ENCODE data around the gene ANKRD11.

Gene ANKRD11

GRCh38 chr16:89490439-89491237, at the start of gene ANKRD11:
ANKRD11 (minus strand) TSS chr16:89490561; CDS start chr16:89317019, 173,542 bp downstream.
- DNase-seq: peak; percentile 97

- DNase-seq: no peak
These were observed 47.9 kb upstream of the ANKRD11 start for GRCh38 chr16:89538286-89538685.

GRCh38 chr16:89537549-89537925, 47.2 kb upstream of the ANKRD11 start:
- DNase-seq: no peak

- DNase-seq: no peak
These were observed 46.7 kb upstream of the ANKRD11 start for GRCh38 chr16:89536886-89537548.

- no peak for DNase-seq
These were observed 46.0 kb upstream of the ANKRD11 start for GRCh38 chr16:89536371-89536770.

GRCh38 chr16:89534252-89534756, 43.9 kb upstream of the ANKRD11 start:
- no peak for DNase-seq

GRCh38 chr16:89531821-89532526, 41.6 kb upstream of the ANKRD11 start:
- DNase-seq: no peak

- DNase-seq: no peak
These were observed 40.3 kb upstream of the ANKRD11 start for GRCh38 chr16:89530401-89531381.

- no peak for DNase-seq
These were observed 38.7 kb upstream of the ANKRD11 start for GRCh38 chr16:89529097-89529496.

GRCh38 chr16:89525146-89525913, 35.0 kb upstream of the ANKRD11 start:
- DNase-seq: no peak

GRCh38 chr16:89523680-89524344, 33.5 kb upstream of the ANKRD11 start:
- DNase-seq: no peak

GRCh38 chr16:89522287-89522686, 31.9 kb upstream of the ANKRD11 start:
- no peak for DNase-seq

GRCh38 chr16:89519881-89520280, 29.5 kb upstream of the ANKRD11 start:
- DNase-seq: no peak

- no peak for DNase-seq
These were observed 26.8 kb upstream of the ANKRD11 start for GRCh38 chr16:89517128-89517527.

GRCh38 chr16:89512453-89512852, 22.1 kb upstream of the ANKRD11 start:
- DNase-seq: no peak

- DNase-seq: no peak
These were observed 21.0 kb upstream of the ANKRD11 start for GRCh38 chr16:89511374-89511773.

GRCh38 chr16:89510526-89510925, 20.2 kb upstream of the ANKRD11 start:
- no peak for DNase-seq

GRCh38 chr16:89507834-89508590, 17.7 kb upstream of the ANKRD11 start, which contains the start of gene SPG7:
SPG7 (plus strand) TSS chr16:89508403; CDS start chr16:89508418, 15 bp downstream.
- peak; percentile 95 for DNase-seq

GRCh38 chr16:89507214-89507833, 17.0 kb upstream of the ANKRD11 start:
- no peak for DNase-seq

GRCh38 chr16:89506791-89507191, 16.4 kb upstream of the ANKRD11 start:
- no peak for DNase-seq
